Measurements from ENCODE around the gene STK26.
"Not testable (repeated sequence)": the region's sequence is repeated elsewhere in the genome, so short reads cannot be mapped to it uniquely, and the experiment has no call there.

Gene STK26

DNA sequence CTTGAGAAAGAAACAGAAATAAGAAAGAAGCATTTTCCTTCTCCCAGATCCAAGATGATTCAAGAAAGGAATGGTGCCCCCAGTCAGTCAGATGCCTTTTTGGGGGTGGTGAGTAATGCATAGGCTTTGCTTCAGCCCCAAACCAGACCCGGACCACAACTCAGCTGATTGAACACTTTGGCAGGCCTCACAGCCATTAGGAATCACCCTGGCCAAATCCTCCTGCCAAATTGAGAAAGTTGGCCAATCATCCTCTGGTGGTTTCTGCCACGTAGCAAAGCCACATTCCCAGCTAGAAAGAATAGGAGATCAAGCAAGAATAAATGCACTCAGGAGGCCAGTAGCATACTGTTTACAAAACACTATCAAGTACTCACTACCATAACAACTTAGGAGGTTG is 71.1 kb downstream of the STK26 start:
- DNase-seq (ENCODE audit: low read depth in 2 of 2), result no peak

DNA sequence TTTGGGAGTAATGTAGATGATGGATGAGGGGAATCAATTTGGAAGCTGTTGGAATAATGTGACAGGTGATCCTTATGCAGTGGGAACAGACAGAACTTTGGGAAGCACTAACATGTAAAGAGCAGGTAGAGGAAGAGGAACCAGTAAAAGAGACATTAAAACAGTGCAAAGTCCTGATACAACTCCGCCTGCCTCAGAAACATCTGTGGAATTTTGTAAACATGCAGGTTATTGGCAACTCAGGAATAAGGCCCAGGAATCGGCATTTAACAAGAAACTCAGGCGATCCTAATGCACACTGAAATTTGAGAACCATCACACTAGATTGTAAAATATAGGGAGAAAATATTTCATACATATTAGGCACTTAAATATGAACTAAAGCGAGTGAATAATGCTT is 75.6 kb downstream of the STK26 start:
- DNase-seq (ENCODE audit: low read depth in 2 of 2), result not testable (repeated sequence)

DNA sequence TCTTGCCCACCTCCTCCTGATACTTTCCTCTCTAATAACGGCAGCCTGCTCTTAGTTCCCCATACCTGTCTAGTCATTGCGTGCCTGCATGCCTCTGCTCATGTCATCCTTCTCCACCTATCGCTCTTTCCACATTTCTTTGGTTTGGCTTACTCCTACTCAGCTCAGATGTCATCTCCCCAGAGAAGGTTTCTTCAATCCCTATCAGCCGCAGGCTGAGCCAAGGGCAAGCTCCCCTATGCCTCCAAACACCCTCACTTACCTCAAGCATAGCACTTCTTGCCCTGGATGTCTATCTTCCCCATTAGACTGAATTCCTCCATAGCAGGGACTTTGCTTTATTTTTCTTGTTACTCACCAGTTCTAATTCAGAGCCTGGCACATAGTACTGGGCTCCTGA is 78.1 kb downstream of the STK26 start:
- no peak for DNase-seq (ENCODE audit: low read depth in 2 of 2)

DNA sequence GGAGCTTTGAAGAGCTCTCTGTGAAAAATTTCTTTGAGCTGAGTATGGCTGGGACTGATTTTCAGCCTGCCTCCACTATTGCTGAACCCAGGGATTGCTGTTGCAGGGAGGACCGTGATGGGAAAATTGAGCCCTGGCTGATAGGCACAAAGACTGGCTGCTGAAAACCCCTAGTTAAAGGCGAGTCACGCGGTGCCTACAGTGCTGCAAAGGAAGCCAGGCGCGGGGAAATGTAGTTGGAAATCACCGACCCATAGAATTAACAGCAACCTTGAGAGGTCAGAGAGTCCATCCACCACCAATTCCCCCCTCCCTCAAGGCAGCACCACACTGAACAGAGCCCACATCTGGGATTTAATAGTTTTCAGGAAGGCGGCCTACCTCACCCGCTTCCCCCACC is 78.7 kb downstream of the STK26 start:
- no peak for DNase-seq (ENCODE audit: low read depth in 2 of 2)

DNA sequence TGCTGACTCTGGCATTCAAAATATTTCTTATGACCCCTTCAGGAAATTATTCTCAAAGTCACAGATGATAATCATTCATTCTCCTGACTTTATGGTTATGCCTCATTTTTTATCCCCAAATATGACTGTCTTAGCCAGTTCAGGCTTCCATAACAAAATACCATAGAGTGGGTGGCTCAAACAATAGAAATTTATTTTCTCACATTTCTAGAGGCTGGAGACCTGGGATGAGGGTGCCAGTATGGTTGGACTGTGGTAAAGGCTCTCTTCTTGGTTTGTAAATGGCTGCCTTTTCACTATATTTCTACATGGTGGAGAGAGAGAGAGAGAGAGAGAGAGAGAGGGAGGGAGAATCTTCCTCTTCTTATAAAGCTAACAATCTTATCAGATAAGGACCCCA is 84.2 kb downstream of the STK26 start:
- DNase-seq (ENCODE audit: low read depth in 2 of 2), result no peak

DNA sequence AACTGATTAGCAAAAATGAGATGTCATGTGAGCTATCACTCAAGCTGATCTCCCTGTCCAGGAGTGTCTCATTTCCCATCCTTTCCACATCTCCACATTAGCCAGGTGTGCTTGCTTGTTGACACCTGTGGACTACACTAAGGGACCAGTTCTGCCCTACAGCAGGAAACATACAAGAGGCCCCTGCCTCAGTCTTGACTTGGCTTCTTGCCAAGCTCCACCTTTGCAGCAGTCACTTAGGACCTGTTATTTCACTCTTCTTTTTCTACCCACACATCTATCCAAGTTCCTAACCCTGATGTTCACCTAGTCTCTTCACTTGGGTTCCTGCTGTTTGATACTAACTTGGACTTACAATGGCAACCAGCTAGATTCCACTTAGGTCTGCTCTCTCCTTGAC is 91.5 kb downstream of the STK26 start:
- no peak for DNase-seq (ENCODE audit: low read depth in 2 of 2)

DNA sequence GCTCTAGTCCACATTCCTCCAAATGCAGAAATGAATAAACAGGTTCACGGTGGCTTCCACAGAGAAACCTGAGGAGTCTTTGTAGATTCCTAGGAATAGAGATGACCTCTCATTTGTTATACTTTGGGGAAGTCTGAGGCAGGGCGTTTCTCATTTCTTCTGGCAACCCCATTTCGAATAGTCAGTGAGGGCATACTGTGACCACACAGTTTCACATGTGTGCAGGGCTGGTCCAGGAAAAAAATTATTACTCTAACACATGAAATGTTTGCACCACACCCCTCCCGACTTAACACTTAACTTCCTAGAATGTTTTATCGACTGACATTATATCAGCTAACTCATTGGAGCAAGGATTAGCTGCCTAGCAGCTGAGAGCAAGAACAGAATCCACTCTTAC is 92.7 kb downstream of the STK26 start:
- DNase-seq (ENCODE audit: low read depth in 2 of 2), result no peak

DNA sequence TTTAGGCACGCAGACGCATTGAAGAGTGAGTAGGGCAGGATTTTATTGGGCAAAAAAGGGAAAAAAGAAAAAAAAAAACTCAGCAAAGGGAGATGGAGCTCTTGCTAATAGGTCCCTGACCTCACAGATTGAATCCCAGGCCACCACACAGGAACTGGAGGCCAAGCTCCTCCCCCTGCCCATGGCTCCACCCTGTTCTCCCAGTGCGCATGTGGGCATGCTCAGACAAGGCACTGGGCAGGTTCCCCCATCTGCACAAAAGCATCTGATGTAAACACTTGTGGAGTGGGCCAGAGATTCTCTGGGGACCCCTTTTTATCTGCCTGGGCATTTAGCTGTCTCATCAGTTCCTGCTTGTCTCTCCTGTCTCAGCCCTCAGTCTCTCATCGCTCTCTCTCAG is 95.3 kb downstream of the STK26 start:
- no peak for DNase-seq (ENCODE audit: low read depth in 2 of 2)

DNA sequence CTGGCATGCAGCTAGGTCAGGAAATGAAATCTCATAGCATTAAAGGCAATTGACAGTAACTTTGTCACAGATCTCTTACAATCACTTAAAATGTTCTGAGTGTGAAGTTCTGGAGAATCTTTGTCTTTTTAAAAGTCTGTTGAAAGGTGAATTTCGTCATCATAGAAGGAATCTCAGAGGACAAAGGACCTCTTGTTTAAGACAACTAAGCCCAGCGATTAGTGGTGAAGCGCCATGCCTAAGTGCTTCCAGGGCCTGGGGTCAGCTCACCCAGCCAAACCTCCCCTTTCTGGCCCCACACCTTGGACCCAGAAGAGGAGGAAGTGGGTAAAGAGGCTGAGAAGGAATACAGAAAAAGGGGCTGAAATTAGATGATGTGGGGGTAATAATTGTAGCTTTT is 96.2 kb downstream of the STK26 start:
- no peak for DNase-seq (ENCODE audit: low read depth in 2 of 2)

DNA sequence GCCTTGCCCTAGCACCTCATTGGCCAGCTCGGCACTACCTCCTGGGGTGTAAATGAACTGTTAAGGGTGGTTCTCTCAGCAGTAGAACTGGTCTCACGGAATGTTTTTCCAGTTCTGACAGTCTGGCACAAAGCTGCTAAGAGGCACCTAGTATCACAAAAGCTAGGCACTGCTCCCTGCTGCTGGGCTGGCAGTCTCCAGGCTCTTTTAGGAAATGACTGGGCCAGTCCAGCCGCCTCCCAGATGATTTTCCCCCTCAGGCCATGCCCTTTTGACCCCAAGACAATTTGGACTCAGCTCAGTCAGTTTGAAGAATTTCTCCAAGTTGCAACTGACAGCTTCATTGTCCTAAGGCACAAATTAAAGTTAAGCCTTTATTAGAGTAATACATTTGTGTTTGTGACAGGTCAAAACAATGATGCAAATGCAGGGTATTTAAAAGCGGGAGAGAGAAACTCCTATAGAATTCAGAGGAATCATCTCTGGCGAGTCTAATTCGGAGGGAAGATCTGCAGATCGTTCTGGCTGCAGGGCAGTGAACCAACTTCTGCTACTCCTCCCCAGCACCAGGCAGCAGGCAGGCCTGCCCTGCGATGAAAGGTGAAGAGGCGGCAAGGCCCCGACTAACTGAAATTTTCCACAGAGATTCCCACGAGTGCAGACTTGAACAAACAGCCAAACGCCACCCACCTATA is 96.9 kb downstream of the STK26 start:
- no peak for DNase-seq (ENCODE audit: low read depth in 2 of 2)

DNA sequence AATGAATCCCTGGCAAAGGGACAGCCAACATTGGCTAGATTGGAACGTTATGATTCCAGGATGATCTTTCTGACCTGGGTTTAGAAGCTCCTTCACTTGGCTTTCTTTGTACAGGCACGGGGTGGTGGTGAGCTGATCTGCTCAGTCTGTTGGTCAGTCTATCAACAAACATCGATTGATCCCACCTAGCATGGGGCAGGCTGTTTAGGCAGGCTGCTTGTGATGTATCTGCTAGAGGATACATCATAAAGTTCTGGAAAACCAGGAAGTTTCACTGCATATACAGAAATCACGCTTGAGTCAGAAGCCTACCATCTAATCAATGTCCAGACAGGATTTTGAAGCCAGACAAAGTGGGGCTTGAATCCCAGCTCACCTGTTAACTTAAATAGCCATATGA is 97.8 kb downstream of the STK26 start:
- no peak for DNase-seq (ENCODE audit: low read depth in 2 of 2)
